ENCODE data around the gene RPL22.

The RPL22 gene

GRCh38 chr1:6171548-6172124 lies 27.8 kb downstream of the RPL22 start:
- no peak for DNase-seq (ENCODE audit: low read depth)

GRCh38 chr1:6170742-6171201 lies 28.6 kb downstream of the RPL22 start:
- DNase-seq (ENCODE audit: low read depth): no peak

- no peak for DNase-seq (ENCODE audit: low read depth)
Measured at GRCh38 chr1:6170116-6170741, 29.2 kb downstream of the RPL22 start.

GRCh38 chr1:6168947-6169586 lies 30.3 kb downstream of the RPL22 start:
- DNase-seq (ENCODE audit: low read depth): no peak

- no peak for DNase-seq (ENCODE audit: low read depth)
Measured at GRCh38 chr1:6167391-6168303, 31.7 kb downstream of the RPL22 start.

- DNase-seq (ENCODE audit: low read depth): no peak
Measured at GRCh38 chr1:6166655-6167390, 32.6 kb downstream of the RPL22 start.

GRCh38 chr1:6166221-6166620 lies 33.2 kb downstream of the RPL22 start:
- DNase-seq (ENCODE audit: low read depth): no peak

GRCh38 chr1:6165441-6165985 lies 33.9 kb downstream of the RPL22 start:
- DNase-seq (ENCODE audit: low read depth): no peak

GRCh38 chr1:6165027-6165426 lies 34.4 kb downstream of the RPL22 start:
- no peak for DNase-seq (ENCODE audit: low read depth)

GRCh38 chr1:6163973-6164617 lies 35.3 kb downstream of the RPL22 start:
- no peak for DNase-seq (ENCODE audit: low read depth)

- no peak for DNase-seq (ENCODE audit: low read depth)
Measured at GRCh38 chr1:6163191-6163972, 36.0 kb downstream of the RPL22 start.

- DNase-seq (ENCODE audit: low read depth): no peak
Measured at GRCh38 chr1:6162773-6163172, 36.6 kb downstream of the RPL22 start.

GRCh38 chr1:6162341-6162740 lies 37.1 kb downstream of the RPL22 start:
- DNase-seq (ENCODE audit: low read depth): no peak

GRCh38 chr1:6158181-6158580 lies 41.2 kb downstream of the RPL22 start:
- no peak for DNase-seq (ENCODE audit: low read depth)

- no peak for DNase-seq (ENCODE audit: low read depth)
Measured at GRCh38 chr1:6157528-6158174, 41.7 kb downstream of the RPL22 start.

GRCh38 chr1:6157132-6157527 lies 42.3 kb downstream of the RPL22 start:
- no peak for DNase-seq (ENCODE audit: low read depth)

- no peak for DNase-seq (ENCODE audit: low read depth)
Measured at GRCh38 chr1:6154525-6155319, 44.7 kb downstream of the RPL22 start.

- no peak for DNase-seq (ENCODE audit: low read depth)
Measured at GRCh38 chr1:6152882-6153281, 46.5 kb downstream of the RPL22 start.

- DNase-seq (ENCODE audit: low read depth): no peak
Measured at GRCh38 chr1:6152181-6152580, 47.2 kb downstream of the RPL22 start.

Measured in activated T-helper 1 cell treated with Interleukin-2 at 50 U/mL for 16 hours (primary cell).